Type B pancreatic cell (in vitro differentiated cells): ENCODE measurements around the gene EPB41L5. TPM values are rescaled to one million over a fixed set of nuclear protein-coding genes. Genes with fewer than 3 reads are reported as not detected.

Source experiments
- DNase-seq: peaks from one replicate; pipeline ENCODE4 v3.0.0; 2021; ENCODE audit warnings: mixed read lengths; ENCODE audit not compliant: unreplicated experiment; ENCODE audit errors: extremely low spot score
- H3K27ac Mint-ChIP-seq: 2 replicates; pipeline ENCODE4 v1.8.0; 2021; ENCODE audit warnings: mild to moderate bottlenecking, mixed read lengths
- H3K27me3 Mint-ChIP-seq: 2 replicates; pipeline ENCODE4 v1.8.0; 2021; ENCODE audit warnings: mixed read lengths
- H3K36me3 Mint-ChIP-seq: 2 replicates; pipeline ENCODE4 v1.8.0; 2021; ENCODE audit warnings: mixed read lengths
- H3K4me1 Mint-ChIP-seq: one replicate; pipeline ENCODE4 v1.8.0; 2021; ENCODE audit warnings: mixed read lengths; ENCODE audit not compliant: unreplicated experiment
- H3K4me3 Mint-ChIP-seq: 2 replicates; pipeline ENCODE4 v1.8.0; 2021; ENCODE audit warnings: mild to moderate bottlenecking, mixed read lengths
- H3K9me3 Mint-ChIP-seq: 2 replicates; pipeline ENCODE4 v1.8.0; 2021; ENCODE audit warnings: mixed read lengths
- CTCF ChIP-seq: fragments of 200-600 bp; sonication (generic); conservative IDR thresholded peaks from 2 replicates; pipeline ENCODE4 v1.5.0; 2021; ENCODE audit warnings: antibody characterized with exemption, mild to moderate bottlenecking
- total RNA-seq: library from RNA; stranded (reverse); gene quantifications from 2 replicates; pipeline ENCODE4 v1.2.1, GENCODE V29; 2021; ENCODE audit warnings: low replicate concordance

EPB41L5 gene
- total RNA-seq, 1 donor from 2014 or later, result 37.6 TPM

- no peak overlapping the region for H3K27ac Mint-ChIP-seq
- TF ChIP-seq CTCF, result no peak
- DNase-seq, result no peak
- H3K36me3 Mint-ChIP-seq, result peaks cover 12% of the 10 kb centered on the region
- H3K27me3 Mint-ChIP-seq, result no peaks in the 10 kb centered on the region
- H3K4me1 Mint-ChIP-seq, result no peaks in the 10 kb centered on the region
- H3K9me3 Mint-ChIP-seq, result no peaks in the 10 kb centered on the region
- H3K4me3 Mint-ChIP-seq, result no peak overlapping the region
These were observed 95.2 kb downstream of the EPB41L5 start for GRCh38 chr2:120108049-120108448.

GRCh38 chr2:120108749-120109148, 95.9 kb downstream of the EPB41L5 start:
- no peaks in the 10 kb centered on the region for H3K27me3 Mint-ChIP-seq
- H3K36me3 Mint-ChIP-seq, result peaks cover 12% of the 10 kb centered on the region
- H3K4me1 Mint-ChIP-seq, result no peaks in the 10 kb centered on the region
- no peak for TF ChIP-seq CTCF
- H3K4me3 Mint-ChIP-seq, result no peak overlapping the region
- H3K9me3 Mint-ChIP-seq, result no peaks in the 10 kb centered on the region
- no peak for DNase-seq
- no peak overlapping the region for H3K27ac Mint-ChIP-seq

- no peaks in the 10 kb centered on the region for H3K9me3 Mint-ChIP-seq
- H3K4me3 Mint-ChIP-seq, result no peak overlapping the region
- H3K27ac Mint-ChIP-seq, result no peak overlapping the region
- TF ChIP-seq CTCF, result peak; percentile 61
- no peak for DNase-seq
- peaks cover 5% of the 10 kb centered on the region for H3K36me3 Mint-ChIP-seq
- no peaks in the 10 kb centered on the region for H3K27me3 Mint-ChIP-seq
- no peaks in the 10 kb centered on the region for H3K4me1 Mint-ChIP-seq
These were observed 96.5 kb downstream of the EPB41L5 start for GRCh38 chr2:120109186-120110061.

- Mint-ChIP-seq H3K36me3 (peaks cover 5% of the 10 kb centered on the region), H3K27ac (no peak overlapping the region), H3K27me3 (no peaks in the 10 kb centered on the region), H3K4me1 (no peaks in the 10 kb centered on the region), H3K4me3 (no peak overlapping the region), H3K9me3 (no peaks in the 10 kb centered on the region)
- TF ChIP-seq CTCF, result peak; percentile 9
- DNase-seq, result no peak
These were observed 97.1 kb downstream of the EPB41L5 start for GRCh38 chr2:120110062-120110362.

GRCh38 chr2:120110507-120110906, 97.6 kb downstream of the EPB41L5 start:
- peaks cover 5% of the 10 kb centered on the region for H3K36me3 Mint-ChIP-seq
- no peak overlapping the region for H3K27ac Mint-ChIP-seq
- no peaks in the 10 kb centered on the region for H3K9me3 Mint-ChIP-seq
- DNase-seq, result no peak
- no peaks in the 10 kb centered on the region for H3K27me3 Mint-ChIP-seq
- no peak for TF ChIP-seq CTCF
- no peaks in the 10 kb centered on the region for H3K4me1 Mint-ChIP-seq
- no peak overlapping the region for H3K4me3 Mint-ChIP-seq
